Measurements from ENCODE around the gene NKD1.

Gene NKD1

GRCh38 chr16:50537533-50538290, 10.5 kb upstream of the NKD1 start:
- DNase-seq = no peak

- DNase-seq = no peak
Measured at GRCh38 chr16:50538411-50539052, 9.7 kb upstream of the NKD1 start.

GRCh38 chr16:50539053-50539695, 9.0 kb upstream of the NKD1 start:
- peak in 8 of 51 donors; percentile 2 to 21 (median 15) for DNase-seq

GRCh38 chr16:50539822-50540710, 8.1 kb upstream of the NKD1 start:
- peak in 20 of 51 donors; percentile 19 to 61 (median 44) for DNase-seq

DNA sequence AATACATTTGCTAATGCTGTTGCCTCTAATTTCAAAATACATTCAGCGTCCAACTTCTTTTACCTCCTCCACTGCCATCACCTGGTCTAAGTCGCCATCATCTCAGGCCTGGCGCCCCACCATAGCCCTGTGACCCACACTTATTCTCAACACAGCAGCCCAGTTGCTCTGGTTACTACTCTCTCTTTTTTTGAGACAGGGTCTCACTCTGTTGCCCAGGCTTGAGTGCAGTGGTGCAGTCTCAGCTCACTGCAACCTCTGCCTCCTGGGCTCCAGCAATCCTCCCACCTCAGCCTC, 7.5 kb upstream of the NKD1 start:
- DNase-seq = no peak

GRCh38 chr16:50542703-50543102, 5.5 kb upstream of the NKD1 start:
- no peak for DNase-seq

DNA sequence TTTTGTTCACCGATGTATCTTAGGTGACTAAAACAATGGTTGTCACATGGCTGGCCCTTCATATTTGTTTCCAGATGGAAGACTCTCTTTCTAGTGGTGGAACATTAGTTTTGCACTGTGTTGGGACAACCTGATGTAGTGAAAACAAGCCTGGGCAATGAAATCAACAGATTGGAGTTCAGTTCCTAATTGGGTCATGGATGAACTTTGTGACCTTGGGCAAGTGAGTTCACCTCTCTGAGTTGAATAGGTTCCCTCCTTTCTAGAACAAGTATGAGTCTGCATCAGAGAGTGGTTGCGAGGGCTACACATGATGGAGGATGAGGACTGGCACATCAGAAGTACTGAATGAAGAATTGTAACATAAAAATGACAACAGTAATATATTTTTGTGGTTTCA, 2.1 kb upstream of the NKD1 start:
- no peak for DNase-seq

DNA sequence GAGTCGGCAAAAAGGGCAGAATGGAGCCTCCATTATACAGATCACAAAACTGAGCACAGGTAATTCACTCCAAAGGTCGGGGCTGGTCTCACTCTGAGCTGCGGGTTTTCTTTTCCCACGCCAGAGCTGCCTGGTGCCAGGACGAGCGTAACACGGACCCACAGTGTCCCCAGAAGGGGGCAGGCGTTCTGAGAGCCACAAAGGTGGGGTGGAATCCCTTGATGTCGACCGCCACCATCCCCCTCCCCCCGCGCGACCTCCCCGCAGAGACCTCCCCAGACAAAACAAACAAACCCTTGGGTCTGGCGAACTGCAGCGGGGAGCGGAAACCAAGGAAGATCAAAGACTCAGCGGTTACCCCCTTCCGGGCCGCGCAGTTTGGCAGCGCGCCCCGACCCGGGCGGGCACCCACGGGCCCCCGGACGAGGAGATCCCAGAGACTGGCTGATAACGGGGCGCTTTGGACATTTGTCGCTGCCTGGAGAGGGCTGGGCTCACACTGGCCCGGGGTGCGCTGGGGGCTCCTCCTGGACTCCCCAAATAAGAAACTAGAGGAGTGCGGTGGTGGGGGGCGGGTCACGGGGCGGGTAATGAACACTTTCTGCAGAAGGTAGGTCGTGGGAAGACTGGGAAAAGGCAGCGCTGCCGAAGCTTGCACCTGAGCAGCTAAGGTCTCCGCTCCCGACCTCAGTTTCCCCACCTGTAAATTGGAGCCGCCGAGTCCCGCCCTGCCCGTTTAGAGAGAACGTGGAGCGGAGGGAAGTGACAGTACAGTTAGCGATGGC, 664 bp upstream of the NKD1 start:
- peak in 21 of 51 donors; percentile 7 to 43 (median 21) for DNase-seq

DNA sequence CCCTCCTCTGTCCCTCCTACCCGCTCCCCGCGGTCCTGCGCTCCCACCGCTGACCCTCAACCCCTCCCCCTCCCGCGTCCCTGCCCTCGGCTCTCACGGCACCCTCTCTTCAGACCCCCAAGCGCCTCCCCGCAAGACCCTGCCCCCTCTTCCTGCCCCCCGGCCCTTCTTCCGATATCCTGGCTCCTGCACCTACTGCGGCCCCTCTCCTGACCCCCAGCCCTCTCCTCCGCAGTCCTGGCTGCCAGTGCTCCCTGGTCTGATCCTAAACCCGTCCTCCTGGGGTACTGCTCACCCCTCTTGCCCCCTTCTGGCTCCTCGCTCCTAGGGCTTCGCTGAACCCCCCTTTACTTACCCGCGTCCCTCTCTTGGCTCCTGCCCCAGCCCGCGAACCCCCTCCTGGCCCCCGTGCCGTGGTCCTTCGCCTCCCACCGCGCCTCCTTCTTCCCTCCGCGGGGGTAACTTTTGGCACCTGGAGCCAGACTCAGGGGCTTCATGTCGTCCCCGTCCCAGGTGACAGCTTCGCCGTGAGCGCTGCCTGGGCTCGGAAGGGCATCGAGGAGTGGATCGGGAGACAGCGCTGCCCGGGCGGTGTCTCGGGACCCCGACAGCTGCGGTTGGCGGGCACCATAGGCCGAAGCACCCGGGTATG, 839 bp downstream of the NKD1 start:
- no peak for DNase-seq

DNA sequence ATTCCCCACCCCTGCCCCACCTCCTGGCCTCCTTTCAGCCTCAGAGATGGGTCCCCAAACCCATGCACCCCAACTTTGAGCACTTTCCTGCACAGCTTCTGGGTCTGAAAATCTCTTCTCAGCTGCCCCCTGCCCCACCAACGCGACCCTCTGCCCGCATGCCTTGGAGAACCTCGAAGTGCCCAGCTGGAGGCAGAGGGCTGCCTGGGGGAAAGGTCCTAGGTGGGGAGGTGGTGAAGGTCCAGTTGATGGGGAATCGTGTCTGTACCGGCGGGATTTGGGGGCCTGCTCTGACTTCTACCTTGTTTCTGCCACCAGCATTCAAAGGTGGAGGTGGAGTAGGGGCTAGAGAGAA, 1.3 kb downstream of the NKD1 start:
- peak in 1 of 51 donors; percentile 4 for DNase-seq

DNA sequence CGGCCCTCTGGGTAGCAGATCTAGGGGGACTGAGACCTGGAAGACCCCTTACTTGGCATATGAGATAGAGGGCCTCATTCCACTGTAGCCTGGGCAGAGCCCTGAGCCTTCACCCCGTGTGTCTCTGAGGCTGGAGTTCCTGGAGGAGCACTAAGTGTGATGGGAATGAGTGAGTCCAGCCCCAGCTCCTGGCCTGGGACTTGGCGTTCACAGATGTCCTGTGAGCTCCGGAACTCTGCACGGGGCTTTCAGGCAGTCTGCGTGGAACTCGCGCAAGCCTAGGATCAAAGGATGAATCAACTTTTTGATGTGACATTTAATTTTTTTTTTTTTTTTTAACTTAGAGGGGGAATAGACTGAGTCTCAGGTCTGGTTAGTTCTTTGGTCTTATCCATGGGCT, 1.8 kb downstream of the NKD1 start:
- peak in 1 of 51 donors; percentile 11 for DNase-seq

DNA sequence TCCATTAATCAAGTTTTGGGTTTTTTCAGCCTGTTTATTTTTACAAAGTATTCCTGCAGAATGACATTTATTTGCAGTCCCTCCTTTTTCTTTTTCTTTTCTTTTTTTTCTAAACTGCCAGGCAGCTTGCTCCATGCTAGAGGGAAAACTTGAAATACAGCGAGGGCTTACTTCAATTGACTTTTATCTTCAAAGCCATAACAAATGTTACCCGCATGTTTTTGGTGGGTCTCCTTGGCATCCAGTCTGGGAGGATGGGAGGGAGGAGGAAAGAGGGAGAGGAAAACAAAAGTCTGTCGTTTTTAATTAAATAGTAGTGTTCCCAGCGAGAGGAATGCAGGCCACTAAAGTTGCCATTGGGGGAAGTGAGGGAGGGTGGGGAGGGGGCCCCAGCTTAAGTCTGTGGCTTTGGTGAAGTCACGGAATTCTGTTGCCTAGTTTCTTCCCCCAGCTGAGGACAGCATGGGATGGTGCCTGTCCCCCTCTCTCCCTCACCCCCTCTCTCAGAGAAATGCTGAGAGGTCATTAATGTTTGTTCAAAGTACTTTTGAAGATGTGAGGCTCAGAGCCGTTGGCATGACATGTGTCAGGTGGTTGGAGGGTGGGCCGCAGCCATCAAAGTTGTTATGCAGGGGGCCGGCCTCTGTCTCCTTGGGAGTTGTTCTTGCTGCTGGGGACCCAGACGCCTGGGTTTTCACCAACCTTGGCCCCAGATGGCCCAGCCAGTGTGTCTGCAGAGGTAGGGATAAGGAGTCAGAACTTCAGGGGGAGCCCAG, 2.9 kb downstream of the NKD1 start:
- DNase-seq = no peak

DNA sequence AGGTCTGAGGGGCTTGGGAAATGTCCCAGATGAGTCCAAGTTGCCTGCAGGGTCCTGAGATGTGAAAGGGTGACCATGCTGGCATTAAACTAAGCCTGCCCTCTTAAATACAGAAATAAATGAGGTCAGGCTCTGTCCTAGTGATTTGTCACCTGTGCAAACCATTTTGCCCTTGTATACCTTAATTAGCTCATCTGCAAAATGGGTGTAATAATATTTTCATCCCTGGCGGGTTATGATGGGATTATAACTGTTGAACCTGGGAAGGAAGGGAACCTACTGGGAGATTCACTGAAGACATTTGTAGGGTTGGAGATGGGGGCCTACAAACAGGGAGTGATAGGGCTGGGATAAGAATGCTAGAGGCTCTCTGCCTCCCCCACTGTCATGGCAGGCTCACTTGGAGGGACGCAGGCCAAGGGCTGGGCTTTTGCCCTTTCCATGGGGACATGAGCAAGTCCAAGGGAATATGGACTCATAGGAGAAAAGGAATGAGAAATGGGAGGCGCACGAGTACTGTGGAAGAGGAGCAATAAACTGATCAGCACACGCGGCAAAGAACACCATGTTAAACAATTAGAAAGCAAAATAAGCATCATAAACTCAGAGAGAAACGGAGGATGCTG, 4.4 kb downstream of the NKD1 start:
- no peak for DNase-seq

- no peak for DNase-seq
Measured at GRCh38 chr16:50553182-50553710, 5.0 kb downstream of the NKD1 start.

GRCh38 chr16:50553731-50554360, 5.7 kb downstream of the NKD1 start:
- DNase-seq = no peak

- DNase-seq = no peak
Measured at GRCh38 chr16:50555269-50555875, 7.2 kb downstream of the NKD1 start.

GRCh38 chr16:50555952-50556673, 7.9 kb downstream of the NKD1 start:
- DNase-seq = no peak

All from hypothalamus (tissue), 51 donors.